K562 (cell line): ENCODE data around the gene ACTN4. TPM values are rescaled to one million over a fixed set of nuclear protein-coding genes. Genes with fewer than 3 reads are reported as not detected.

Experiments
- ATAC-seq: fragments of 200-7000 bp; cut with Tn5 transposase; 3 replicates; pipeline ENCODE4 v1.9.1; 2020; ENCODE audit warnings: moderate library complexity
- BruUV-seq: library from RNA; stranded (reverse); fragments of 400-500 nt; replicated peaks from 2 replicates; lab custom pipeline; 2021; lab: Mats Ljungman, UMichigan
- CTCF ChIA-PET: fragments of 300-600 bp; formaldehyde crosslinking; extraction: SDS; loops from one replicate; lab custom pipeline; 2021; ENCODE audit warnings: low intra/inter-chr PET ratio; lab: Yijun Ruan, JAX
- POLR2A ChIA-PET: fragments of 300-600, 350-650 bp; sonication (Branson Sonifier 250); formaldehyde crosslinking; extraction: SDS; loops from one replicate; lab custom pipeline; 2021; ENCODE audit warnings: antibody characterized with exemption, inconsistent platforms; lab: Yijun Ruan, JAX
- DNase-seq, 4 experiments: peaks; one replicate each; pipeline versions ENCODE4 v3.0.0 to v3.0.0-alpha.2; 2011 to 2018; ENCODE audit warnings: low spot score in 3 of 4, mixed read lengths in 3 of 4; ENCODE audit errors: extremely low read depth in 1 of 4
- FAIRE-seq: peaks from 2 replicates; lab custom pipeline; 2011; peaks lifted over from hg19 to GRCh38; lab: Jason Lieb, UNC
- H2AFZ ChIP-seq: 2 replicates; pipeline ENCODE4 v1.6.0; 2011; ENCODE audit warnings: low read depth, low read length, control low read depth, inconsistent platforms
- H3K27ac ChIP-seq: fragments of 200-600 bp; 3 replicates; pipeline ENCODE4 v1.8.0; 2011; ENCODE audit warnings: low read depth, mild to moderate bottlenecking, control low read depth, inconsistent platforms, low read length, moderate library complexity, mixed read lengths; ENCODE audit errors: extremely low read depth
- H3K27me3 ChIP-seq, 2 experiments: fragments of 300-600 bp in 1 of 2; 2 replicates in 1 of 2; 3 replicates in 1 of 2; pipeline versions ENCODE4 v1.6.0 to v1.8.0; 2011; ENCODE audit warnings: inconsistent platforms in 2 of 2, low read length in 2 of 2, mild to moderate bottlenecking in 1 of 2, mixed read lengths in 1 of 2, moderate library complexity in 1 of 2; ENCODE audit not compliant: control insufficient read depth in 2 of 2, insufficient read depth in 2 of 2
- H3K36me3 ChIP-seq: fragments of 300-600 bp; 3 replicates; pipeline ENCODE4 v1.8.0; 2011; ENCODE audit warnings: mild to moderate bottlenecking, low read length, inconsistent platforms; ENCODE audit not compliant: control insufficient read depth, insufficient read depth
- H3K4me1 ChIP-seq, 2 experiments: fragments of 200-600 bp in 1 of 2; replicated peaks in 1 of 2; 2 replicates in 1 of 2; 3 replicates in 1 of 2; pipeline versions ENCODE4 v1.5.1 to v1.8.0; 2011; ENCODE audit warnings: inconsistent platforms in 2 of 2, low read length in 2 of 2, mild to moderate bottlenecking in 1 of 2, mixed read lengths in 1 of 2, moderate library complexity in 1 of 2; ENCODE audit not compliant: control insufficient read depth in 2 of 2, insufficient read depth in 2 of 2
- H3K4me2 ChIP-seq: 2 replicates; pipeline ENCODE4 v1.6.1; 2011; ENCODE audit warnings: low read length, control low read depth, inconsistent platforms, mixed read lengths; ENCODE audit not compliant: insufficient read depth
- H3K4me3 ChIP-seq: fragments of 200-600 bp; sonication (generic), shearing (Covaris generic); 2 replicates; pipeline ENCODE4 v1.5.1; 2016; ENCODE audit warnings: control low read depth, inconsistent platforms
- H3K79me2 ChIP-seq: fragments of 200-600 bp; 3 replicates; pipeline ENCODE4 v1.8.0; 2011; ENCODE audit warnings: low read length, inconsistent platforms; ENCODE audit not compliant: control insufficient read depth, insufficient read depth
- H3K9ac ChIP-seq, 2 experiments: 2 replicates each; pipeline versions ENCODE4 v1.6.0 to v1.6.1; 2011; ENCODE audit warnings: low read depth in 2 of 2, low read length in 2 of 2, control low read depth in 1 of 2, inconsistent platforms in 1 of 2, mild to moderate bottlenecking in 1 of 2, mixed read lengths in 1 of 2; ENCODE audit not compliant: insufficient read depth in 1 of 2
- H3K9me1 ChIP-seq: one replicate; pipeline ENCODE4 v1.6.0; 2011; ENCODE audit warnings: inconsistent platforms, mild to moderate bottlenecking, low read length, moderate library complexity; ENCODE audit not compliant: control insufficient read depth, insufficient read depth
- H3K9me3 ChIP-seq: replicated peaks from 2 replicates; pipeline ENCODE4 v1.5.1; 2011; ENCODE audit warnings: low read depth, low read length, inconsistent platforms; ENCODE audit not compliant: control insufficient read depth, insufficient read depth
- H4K20me1 ChIP-seq: replicated peaks from 2 replicates; pipeline ENCODE4 v1.6.1; 2011; ENCODE audit warnings: low read length, inconsistent platforms, mixed read lengths; ENCODE audit not compliant: control insufficient read depth, insufficient read depth
- CBX5 ChIP-seq: IDR thresholded peaks from 2 replicates; pipeline ENCODE4 v1.6.1; 2014; ENCODE audit warnings: low read depth, borderline replicate concordance
- CC2D1A ChIP-seq: fragments of 450-650 bp; IDR thresholded peaks from 2 replicates; pipeline ENCODE4 v1.6.1; 2017; ENCODE audit warnings: mild to moderate bottlenecking
- GTF2E2 ChIP-seq: fragments of 200-800 bp; sonication (Bioruptor generic); IDR thresholded peaks from 2 replicates; pipeline ENCODE4 v1.6.1; 2016; ENCODE audit warnings: missing genetic modification characterization, missing compliant biosample characterization
- MEF2D ChIP-seq: conservative IDR thresholded peaks from 2 replicates; pipeline ENCODE4 v1.6.1; 2016; ENCODE audit warnings: low read depth, missing genetic modification characterization, missing compliant biosample characterization
- NCOA4 ChIP-seq: fragments of 450-650 bp; IDR thresholded peaks from 2 replicates; pipeline ENCODE4 v1.6.1; 2018; ENCODE audit warnings: mild to moderate bottlenecking; ENCODE audit not compliant: partially characterized antibody
- NFE2L1 ChIP-seq: fragments of 450-650 bp; IDR thresholded peaks from 2 replicates; pipeline ENCODE4 v1.6.1; 2016; ENCODE audit warnings: missing genetic modification characterization, low read depth, mild to moderate bottlenecking, missing compliant biosample characterization, moderate library complexity, borderline replicate concordance
- POLR2B ChIP-seq: fragments of 450-650 bp; IDR thresholded peaks from 2 replicates; pipeline ENCODE4 v1.6.1; 2018; ENCODE audit warnings: low read depth; ENCODE audit not compliant: partially characterized antibody
- SNAPC5 ChIP-seq: fragments of 250-450 bp; sonication (Bioruptor Pico); IDR thresholded peaks from 2 replicates; pipeline ENCODE4 v1.8.0; 2021; ENCODE audit warnings: moderate library complexity, mild to moderate bottlenecking, inconsistent platforms
- SNIP1 ChIP-seq: fragments of 450-650 bp; IDR thresholded peaks from 2 replicates; pipeline ENCODE4 v1.7.1; 2017; ENCODE audit warnings: low read depth, mild to moderate bottlenecking
- TEAD4 ChIP-seq, 2 experiments: sonication (generic) in 1 of 2; formaldehyde crosslinking in 1 of 2; IDR thresholded peaks; 2 replicates each; pipeline versions ENCODE4 v1.6.1 to v1.8.0; 2012 to 2022; ENCODE audit warnings: borderline replicate concordance in 1 of 2, inconsistent platforms in 1 of 2, low read length in 1 of 2, mild to moderate bottlenecking in 1 of 2, missing genetic modification reagents in 1 of 2
- ZHX1 ChIP-seq: fragments of 150-350 bp; conservative IDR thresholded peaks from 2 replicates; pipeline ENCODE4 v1.6.1; 2014; ENCODE audit warnings: low read length
- ZNF324 ChIP-seq: fragments of 250-450 bp; sonication (Bioruptor Pico); IDR thresholded peaks from 2 replicates; pipeline ENCODE4 v1.4.0; 2020; ENCODE audit warnings: mild to moderate bottlenecking
- WGBS: fragments of 100-300 bp; shearing (Covaris generic); methylation state at CpG from one replicate; pipeline ENCODE4 v1.1.6; 2016; ENCODE audit warnings: low coverage, mixed read lengths; ENCODE audit not compliant: insufficient coverage; ENCODE audit errors: missing lambda C conversion rate; 5-methylcytosine and 5-hydroxymethylcytosine counted together
- in situ Hi-C: fragments of 300-500 bp; cut with MboI; formaldehyde crosslinking; loops from 4 replicates; pipeline ENCODE4 v1.15.0; 2018; ENCODE audit warnings: inconsistent platforms, mixed read lengths
- intact Hi-C: fragments of 100-400 bp; cut with micrococcal nuclease; formaldehyde crosslinking; loops from 2 replicates; pipeline ENCODE4 v1.14.2; 2022
- polyA plus RNA-seq, 8 experiments: library from polyadenylated mRNA; depleted of rRNA in 4 of 8; stranded (reverse) in 5 of 8; unstranded in 3 of 8; fragments of >200 nt; fragmentation: Nextera tagmentation in 2 of 8; fragmentation: Illumina TruSeq in 1 of 8; extraction: Ambion mirVana in 2 of 8; extraction: Trizol in 1 of 8; gene quantifications; 2 replicates each; pipeline versions ENCODE4 v1.2.1 to v1.2.3, GENCODE V29; 2011 to 2014; ENCODE audit warnings: inconsistent platforms in 1 of 8, missing spikeins in 1 of 8
- total RNA-seq, 7 experiments: library from RNA; depleted of rRNA in 6 of 7; stranded (reverse); fragments of >200 nt in 6 of 7; fragmentation: Illumina TruSeq in 2 of 7; extraction: Trizol in 2 of 7; gene quantifications; 2 replicates each; pipeline versions ENCODE4 v1.2.1 to v1.2.3, GENCODE V29; 2011 to 2021; ENCODE audit warnings: low replicate concordance in 1 of 7

ACTN4 gene
- total and polyA plus RNA-seq, 9 of the 15 experiments (the other 6 are each of a cell fraction or from before 2014, with no cell fraction given) = 3.1 to 385 (median 125) TPM

GRCh38 chr19:38661996-38662395 is 14.5 kb downstream of the ACTN4 start:
- H2AFZ ChIP-seq = no peak overlapping the region
- intact Hi-C loops (no loop called here), in situ Hi-C loops (no loop called here)
- 22% methylated on average over 1 of the region's 1 CpG for WGBS
- peaks cover 67% of the 10 kb centered on the region for H4K20me1 ChIP-seq
- peak overlapping the region; percentile 51; the same call in 2 of the 3 replicates for H3K27ac ChIP-seq
- no peak overlapping the region for H3K4me2 ChIP-seq
- H3K4me1 ChIP-seq = peaks cover 43 to 80% of the 10 kb centered on the region in 2 experiments
- no TSS peak for BruUV-seq
- no peak for ATAC-seq
- no peak for DNase-seq
- H3K9me3 ChIP-seq = no peaks in the 10 kb centered on the region
- POLR2A ChIA-PET = interaction anchor here (0.7 to 5.2 kb wide), 9 partner anchors 8 to 331 kb away, joined by 3 to 31 read pairs (median 5); no protein-coding TSS in a partner anchor
- CTCF ChIA-PET = no interaction called here
- no peak for FAIRE-seq
- H3K9ac ChIP-seq = peak overlapping the region in 1 of 2 experiments; percentile 43; a peak in 1 of 4 replicates
- peaks cover 97% of the 10 kb centered on the region for H3K79me2 ChIP-seq
- no peaks in the 10 kb centered on the region for H3K27me3 ChIP-seq
- no peak overlapping the region for H3K4me3 ChIP-seq
- H3K36me3 ChIP-seq = peaks cover 68% of the 10 kb centered on the region
- peaks cover 9% of the 10 kb centered on the region for H3K9me1 ChIP-seq
- TF ChIP-seq CC2D1A = no peak
- TF ChIP-seq MEF2D (tag) = no peak
- no peak for TF ChIP-seq SNAPC5
- no peak for TF ChIP-seq CBX5
- TF ChIP-seq TEAD4 (IDR thresholded peaks at IDR 0.05; ENCODE audit: low read length) = no peak
- no peak for TF ChIP-seq TEAD4 (CRISPR knock-in tag; IDR thresholded peaks at IDR 0.05; ENCODE audit: borderline replicate concordance)
- TF ChIP-seq ZHX1 = no peak
- TF ChIP-seq NFE2L1 (tag) = no peak
- TF ChIP-seq SNIP1 = no peak
- no peak for TF ChIP-seq GTF2E2 (tag)
- TF ChIP-seq POLR2B = no peak
- TF ChIP-seq NCOA4 = no peak
- no peak for TF ChIP-seq ZNF324 (CRISPR knock-in tag)
